Hippocampal formation (tissue), 2 donors: ENCODE results near the gene DTD1.

Experiments
- DNase-seq, 2 donors: peaks; one replicate each; lab custom pipeline; 2025; lab: John Stamatoyannopoulos, UW

Gene DTD1

GRCh38 chr20:18702736-18703135 is 114.9 kb downstream of the DTD1 start:
- DNase-seq = no peak

GRCh38 chr20:18705490-18705889 is 117.6 kb downstream of the DTD1 start:
- DNase-seq = no peak

- DNase-seq = no peak
These were observed 118.1 kb downstream of the DTD1 start for GRCh38 chr20:18705910-18706309.

GRCh38 chr20:18712131-18712530 is 124.3 kb downstream of the DTD1 start:
- no peak for DNase-seq

- DNase-seq = no peak
These were observed 125.0 kb downstream of the DTD1 start for GRCh38 chr20:18712882-18713281.

GRCh38 chr20:18715564-18715963 is 127.7 kb downstream of the DTD1 start:
- DNase-seq = no peak

- no peak for DNase-seq
These were observed 129.2 kb downstream of the DTD1 start for GRCh38 chr20:18717062-18717461.

GRCh38 chr20:18718129-18718528 is 130.3 kb downstream of the DTD1 start:
- DNase-seq = no peak

- DNase-seq = no peak
These were observed 131.6 kb downstream of the DTD1 start for GRCh38 chr20:18719426-18719825.

- DNase-seq = no peak
These were observed 133.8 kb downstream of the DTD1 start for GRCh38 chr20:18721551-18722115.

- no peak for DNase-seq
These were observed 134.5 kb downstream of the DTD1 start for GRCh38 chr20:18722371-18722770.

- no peak for DNase-seq
These were observed 136.2 kb downstream of the DTD1 start for GRCh38 chr20:18724077-18724476.

- no peak for DNase-seq
These were observed 137.1 kb downstream of the DTD1 start for GRCh38 chr20:18724788-18725464.

- no peak for DNase-seq
These were observed 139.2 kb downstream of the DTD1 start for GRCh38 chr20:18727032-18727508.

GRCh38 chr20:18728165-18728869 is 140.5 kb downstream of the DTD1 start:
- no peak for DNase-seq

- DNase-seq = no peak
These were observed 141.0 kb downstream of the DTD1 start for GRCh38 chr20:18728870-18729224.

GRCh38 chr20:18729231-18729825 is 141.5 kb downstream of the DTD1 start:
- DNase-seq = no peak

- DNase-seq = no peak
These were observed 144.1 kb downstream of the DTD1 start for GRCh38 chr20:18731940-18732339.

- DNase-seq = no peak
These were observed 146.8 kb downstream of the DTD1 start for GRCh38 chr20:18734525-18735189.

GRCh38 chr20:18737140-18737539 is 149.3 kb downstream of the DTD1 start:
- DNase-seq = no peak

- no peak for DNase-seq
These were observed 150.2 kb downstream of the DTD1 start for GRCh38 chr20:18738055-18738454.

- no peak for DNase-seq
These were observed 151.0 kb downstream of the DTD1 start for GRCh38 chr20:18738888-18739287.
